ENCODE measurements around the gene CAPN3.
"Not testable (repeated sequence)": the region's sequence is repeated elsewhere in the genome, so short reads cannot be mapped to it uniquely, and the experiment has no call there.

CAPN3 gene

GRCh38 chr15:42359249-42359648, at the start of gene CAPN3:
Gene CAPN3 (plus strand): TSS chr15:42359501. CDS start chr15:42359806, 305 bp downstream.
- DNase-seq = no peak

DNA sequence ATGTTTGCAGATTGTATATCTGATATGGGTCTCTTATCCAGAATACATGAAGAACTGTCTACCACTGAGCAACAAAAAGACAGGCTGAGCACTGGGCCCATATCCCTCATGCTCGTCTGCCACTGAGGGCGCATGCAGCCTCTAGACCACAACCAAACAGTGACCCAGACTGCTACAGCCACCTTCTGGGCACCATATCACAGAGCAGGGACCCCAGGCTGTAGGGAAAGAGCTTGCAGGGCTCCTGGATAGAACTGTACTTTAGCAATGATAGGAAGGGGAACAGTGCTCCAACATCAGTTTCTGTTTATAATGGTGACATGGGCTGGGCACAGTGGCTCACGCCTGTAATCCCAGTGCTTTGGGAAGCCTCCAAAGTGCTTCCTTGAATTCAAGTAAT, 45.8 kb upstream of the CAPN3 start:
- DNase-seq = no peak

DNA sequence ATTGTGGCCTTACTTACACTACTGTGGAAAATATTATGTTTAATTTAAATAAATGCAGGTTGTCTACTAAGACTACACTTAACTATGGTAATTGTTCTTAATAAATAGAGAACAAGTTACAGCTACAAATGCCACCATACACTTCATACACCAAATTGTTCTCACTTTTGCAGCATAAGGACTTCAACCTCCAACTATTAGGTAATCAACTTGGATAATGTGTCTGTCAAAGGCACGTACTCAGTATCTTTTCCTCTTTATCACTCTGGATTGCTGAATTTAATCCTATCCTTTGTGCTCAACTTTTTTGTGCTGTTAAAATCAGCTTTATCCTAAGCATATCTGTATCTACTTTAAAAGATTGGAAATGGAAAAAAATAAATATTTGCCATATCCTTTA, 44.5 kb upstream of the CAPN3 start:
- no peak for DNase-seq

DNA sequence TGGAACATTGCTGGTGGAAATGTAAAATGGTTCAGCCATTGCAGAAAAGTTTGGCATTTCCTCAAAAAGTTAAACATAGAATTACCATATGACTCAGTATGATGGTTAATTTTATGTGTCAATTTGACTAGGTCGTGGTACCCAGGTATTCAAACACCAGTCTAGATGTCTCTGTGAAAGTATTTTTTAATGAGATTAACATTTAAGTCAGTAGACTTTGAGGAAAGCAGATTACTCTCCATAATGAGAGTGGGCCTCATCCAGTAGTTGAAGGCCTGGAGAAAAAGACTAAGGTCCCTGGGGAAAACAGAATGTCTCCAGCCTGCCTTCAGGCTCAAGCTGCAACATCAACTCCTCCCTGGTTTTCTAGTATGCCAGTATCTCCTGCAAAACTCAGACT, 43.8 kb upstream of the CAPN3 start:
- no peak for DNase-seq

DNA sequence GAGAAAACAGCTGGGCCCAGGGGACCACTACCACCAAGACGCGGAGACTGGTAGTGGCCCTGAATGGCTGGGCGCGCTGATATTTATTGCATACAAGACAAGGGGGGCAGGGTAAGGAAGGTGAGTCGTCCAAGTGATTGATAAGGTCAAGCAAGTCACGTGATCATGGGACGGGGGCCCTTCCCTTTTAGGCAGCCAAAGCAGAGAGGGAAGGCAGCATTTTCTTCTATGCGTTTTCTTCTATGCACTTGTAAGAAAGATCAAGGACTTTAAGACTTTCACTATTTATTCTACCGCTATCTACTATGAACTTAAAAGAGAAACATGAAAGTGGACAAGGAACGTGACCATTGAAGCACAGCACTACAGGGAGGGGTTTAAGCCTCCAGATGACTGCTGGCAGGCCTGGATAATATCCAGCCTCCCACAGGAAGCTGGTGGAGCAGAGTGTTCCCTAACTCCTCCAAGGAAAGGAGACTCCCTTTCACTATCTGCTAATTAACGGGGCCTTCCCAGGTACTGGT, 43.0 kb upstream of the CAPN3 start:
- not testable (repeated sequence) for DNase-seq

DNA sequence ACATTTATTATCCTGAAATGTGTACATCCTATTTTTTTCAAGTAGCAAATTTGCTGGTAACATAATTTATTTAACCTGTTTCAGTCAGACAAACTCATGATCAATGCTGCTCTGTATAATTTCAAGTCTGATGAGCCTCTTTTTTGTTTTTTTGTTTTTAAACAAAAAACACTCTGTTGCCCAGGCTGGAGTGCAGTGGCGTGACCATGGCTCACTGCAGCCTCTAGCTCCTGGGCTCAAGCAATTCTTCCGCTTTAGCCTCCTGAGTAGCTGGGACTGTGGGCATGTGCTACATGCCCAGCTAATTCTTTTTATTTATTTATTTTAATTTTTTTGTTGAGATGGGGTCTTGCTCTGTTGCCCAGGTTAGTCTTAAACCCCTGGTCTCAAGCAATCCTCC, 40.1 kb upstream of the CAPN3 start:
- DNase-seq = no peak

DNA sequence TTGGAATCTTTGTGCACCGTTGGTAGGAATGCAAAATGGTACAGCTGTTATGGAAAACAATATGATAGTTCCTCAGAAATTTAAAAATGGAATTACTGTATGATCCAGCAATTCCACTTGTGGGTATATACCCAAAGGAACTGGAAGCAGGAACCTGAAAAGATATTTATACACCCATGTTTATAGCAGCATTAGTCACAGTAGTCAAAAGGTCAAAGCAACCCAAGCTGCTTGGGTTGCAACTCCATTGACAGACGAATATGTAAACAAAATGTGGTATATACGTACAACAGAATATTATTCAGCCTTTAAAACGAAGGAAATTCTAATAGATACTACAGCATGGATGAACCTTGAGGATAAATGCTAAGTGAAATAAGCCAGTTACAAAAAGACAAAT, 35.0 kb upstream of the CAPN3 start:
- no peak for DNase-seq

DNA sequence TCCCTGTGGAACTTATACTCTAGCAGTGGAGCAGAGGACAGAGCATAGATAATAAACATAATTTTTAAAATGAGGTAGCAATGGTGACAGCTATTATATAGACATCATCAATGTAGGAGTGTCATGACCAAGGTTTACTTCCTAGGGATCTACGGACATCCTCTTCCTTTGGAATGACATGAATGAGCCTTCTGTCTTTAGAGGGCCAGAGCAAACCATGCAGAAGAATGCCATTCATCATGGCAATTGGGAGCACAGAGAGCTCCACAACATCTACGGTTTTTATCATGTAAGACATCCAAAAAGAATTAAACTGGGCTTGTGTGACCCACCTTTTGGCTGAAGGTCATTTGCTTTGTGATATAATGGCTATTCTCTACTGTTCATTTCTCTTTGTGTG, 30.1 kb upstream of the CAPN3 start:
- DNase-seq = no peak

DNA sequence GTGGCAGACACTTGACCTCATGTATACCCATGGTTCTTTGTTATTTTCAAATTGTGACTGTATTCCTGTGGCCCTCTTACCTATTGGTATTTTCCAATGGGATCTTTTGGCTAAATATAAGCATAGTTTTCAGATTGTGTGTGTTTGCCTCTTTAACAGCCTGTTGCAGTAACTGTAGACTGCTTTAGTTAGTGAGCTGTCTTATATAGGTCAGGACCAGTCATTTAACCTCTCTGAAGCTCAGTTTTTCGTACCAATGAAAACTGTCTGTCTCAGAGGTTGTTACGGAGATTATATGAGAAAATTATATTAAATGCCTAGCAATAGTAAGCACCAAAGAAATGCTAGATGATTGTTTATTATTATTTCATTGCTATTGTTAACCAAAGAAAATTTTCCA, 29.3 kb upstream of the CAPN3 start:
- no peak for DNase-seq

- DNase-seq = no peak
These were observed 28.1 kb upstream of the CAPN3 start for GRCh38 chr15:42331235-42331634.

- DNase-seq = no peak
These were observed 27.0 kb upstream of the CAPN3 start for GRCh38 chr15:42332331-42332730.

DNA sequence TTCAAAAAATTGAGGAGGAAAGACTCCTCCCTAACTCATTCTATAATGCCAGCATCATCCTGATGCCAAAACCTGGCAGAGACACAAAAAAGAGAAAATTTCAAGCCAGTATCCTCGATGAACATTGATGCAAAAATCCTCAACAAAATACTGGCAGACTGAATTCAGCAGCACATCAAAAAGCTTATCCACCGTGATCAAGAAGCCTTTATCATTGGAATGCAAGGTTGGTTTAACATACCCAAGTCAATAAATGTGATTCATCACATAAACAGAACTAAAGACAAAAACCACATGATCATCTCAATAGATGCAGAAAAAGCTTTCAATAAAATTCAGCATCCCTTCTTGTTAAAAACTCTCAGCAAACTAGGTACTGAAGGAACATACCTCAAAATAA, 24.2 kb upstream of the CAPN3 start:
- DNase-seq = no peak

- DNase-seq = not testable (repeated sequence)
These were observed 22.7 kb upstream of the CAPN3 start for GRCh38 chr15:42336650-42337049.

- not testable (repeated sequence) for DNase-seq
These were observed 22.2 kb upstream of the CAPN3 start for GRCh38 chr15:42337104-42337503.

DNA sequence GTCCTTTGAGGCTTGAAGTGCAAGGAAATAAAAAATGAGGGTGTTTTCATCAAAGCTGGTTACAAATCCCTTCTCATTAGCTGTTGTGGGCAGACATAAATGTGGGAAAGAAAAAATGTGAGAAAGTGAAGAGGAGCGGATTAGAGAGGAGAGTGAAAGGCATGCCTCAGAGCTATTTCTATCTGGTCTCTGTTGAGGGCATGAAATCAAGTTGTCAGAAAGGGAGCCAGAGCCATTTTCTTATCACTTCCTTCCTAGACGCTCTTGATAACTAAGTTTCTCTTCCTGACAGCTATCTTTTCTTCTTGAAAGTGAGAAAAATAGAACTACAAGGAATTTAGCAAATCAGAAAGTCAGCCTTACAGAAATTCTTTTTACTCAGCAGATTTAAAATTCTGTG, 20.8 kb upstream of the CAPN3 start:
- DNase-seq = no peak

DNA sequence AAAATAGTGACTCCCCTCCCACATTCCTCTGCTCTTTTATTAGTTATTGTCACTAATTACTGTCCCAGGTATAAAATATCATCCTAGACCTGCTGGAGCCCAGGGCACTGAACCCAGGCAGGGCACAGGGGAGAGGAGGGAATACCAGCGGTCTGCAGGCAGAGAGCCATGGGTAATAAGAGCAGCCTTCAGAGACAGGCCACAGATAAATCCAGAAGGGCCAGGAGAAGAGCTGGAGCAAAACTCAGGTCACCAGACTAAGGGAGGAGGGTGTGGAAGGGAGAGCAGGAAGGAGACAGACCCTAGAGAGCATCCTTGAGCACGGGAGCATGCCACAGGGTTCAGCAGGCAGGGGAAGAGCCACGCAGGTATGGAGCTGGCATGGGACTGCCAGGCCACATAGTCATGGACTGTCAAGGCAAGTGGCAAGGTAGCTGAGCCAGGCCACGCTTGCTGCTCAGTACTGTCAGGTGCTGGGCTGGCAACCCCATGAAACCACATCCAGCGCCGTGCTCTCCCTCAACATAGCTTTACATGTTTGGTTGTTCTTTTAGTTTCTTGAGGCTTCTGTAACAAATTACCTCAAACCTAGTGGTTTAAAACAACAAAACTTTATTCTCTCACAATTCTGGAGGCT, 15.6 kb upstream of the CAPN3 start:
- DNase-seq = no peak

DNA sequence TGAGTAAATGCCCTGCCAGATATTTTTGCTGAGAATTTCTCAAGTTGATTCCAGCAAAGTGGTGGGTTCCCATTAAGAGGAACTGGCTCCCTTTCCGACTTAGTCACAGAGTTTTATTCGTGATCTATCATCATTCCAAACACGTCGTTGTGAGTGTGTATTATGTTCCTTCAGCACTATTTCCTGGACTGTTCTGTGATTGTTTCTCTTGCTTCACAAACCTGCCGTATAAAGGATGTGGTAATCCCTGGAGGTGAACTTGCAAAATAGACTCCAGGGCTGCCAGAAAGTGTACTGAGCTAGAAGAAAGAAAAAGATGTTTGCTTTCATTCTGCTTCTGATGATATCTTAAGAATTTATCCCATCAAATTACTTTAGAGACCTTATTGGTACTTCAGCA, 14.5 kb upstream of the CAPN3 start:
- DNase-seq = no peak

DNA sequence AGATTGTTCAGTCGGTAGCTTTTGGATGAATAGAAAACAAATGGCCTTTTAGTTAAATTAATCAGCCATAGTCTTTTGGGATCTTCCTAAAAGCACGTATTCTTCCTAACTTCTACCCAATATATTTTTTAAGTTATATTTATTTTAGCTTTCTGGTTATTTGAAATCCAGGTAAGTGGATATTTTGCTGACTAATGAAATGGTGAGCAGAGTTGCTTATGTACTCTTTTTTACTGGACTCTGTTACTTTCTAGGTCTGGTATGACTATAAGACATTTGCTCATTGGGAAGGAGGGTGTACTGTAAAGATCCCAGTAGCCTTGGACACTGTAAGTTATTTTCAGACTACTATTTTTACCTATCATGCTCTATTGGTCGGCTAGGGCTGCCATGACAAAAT, 13.8 kb upstream of the CAPN3 start:
- no peak for DNase-seq

DNA sequence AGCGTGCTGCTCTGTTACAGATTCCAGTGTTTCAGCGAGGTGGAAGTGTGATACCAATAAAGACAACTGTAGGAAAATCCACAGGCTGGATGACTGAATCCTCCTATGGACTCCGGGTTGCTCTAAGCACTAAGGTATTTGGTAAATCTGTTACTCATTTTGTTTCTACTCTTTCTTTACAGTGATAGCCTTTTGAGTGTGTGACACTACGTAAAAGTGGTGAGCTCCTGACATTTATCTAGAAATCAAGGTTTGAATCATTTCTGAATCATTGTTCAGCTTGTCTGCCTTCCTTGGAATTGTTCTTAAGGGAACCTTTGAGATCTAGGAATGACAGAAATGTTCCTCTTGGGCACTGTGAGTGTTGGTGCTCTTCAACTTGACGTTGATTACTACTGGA, 11.2 kb upstream of the CAPN3 start:
- no peak for DNase-seq

DNA sequence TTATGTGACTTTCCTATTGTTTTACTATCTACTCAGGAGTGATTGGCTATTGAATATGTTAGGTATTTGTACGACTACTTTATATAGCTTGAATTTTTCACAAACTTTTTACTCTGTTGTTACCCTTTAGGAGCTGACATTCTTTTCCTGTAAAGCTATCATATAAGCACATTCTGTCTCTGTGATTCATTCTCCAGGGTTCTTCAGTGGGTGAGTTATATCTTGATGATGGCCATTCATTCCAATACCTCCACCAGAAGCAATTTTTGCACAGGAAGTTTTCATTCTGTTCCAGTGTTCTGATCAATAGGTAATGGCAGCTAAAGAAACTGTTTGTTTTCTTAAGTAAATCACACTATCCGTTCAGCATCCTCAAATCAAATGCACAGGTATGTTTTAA, 10.1 kb upstream of the CAPN3 start:
- DNase-seq = no peak

GRCh38 chr15:42352401-42352800, 6.9 kb upstream of the CAPN3 start:
- no peak for DNase-seq

- no peak for DNase-seq
These were observed 6.2 kb upstream of the CAPN3 start for GRCh38 chr15:42353061-42353460.

GRCh38 chr15:42354824-42355223, 4.5 kb upstream of the CAPN3 start:
- DNase-seq = no peak

DNA sequence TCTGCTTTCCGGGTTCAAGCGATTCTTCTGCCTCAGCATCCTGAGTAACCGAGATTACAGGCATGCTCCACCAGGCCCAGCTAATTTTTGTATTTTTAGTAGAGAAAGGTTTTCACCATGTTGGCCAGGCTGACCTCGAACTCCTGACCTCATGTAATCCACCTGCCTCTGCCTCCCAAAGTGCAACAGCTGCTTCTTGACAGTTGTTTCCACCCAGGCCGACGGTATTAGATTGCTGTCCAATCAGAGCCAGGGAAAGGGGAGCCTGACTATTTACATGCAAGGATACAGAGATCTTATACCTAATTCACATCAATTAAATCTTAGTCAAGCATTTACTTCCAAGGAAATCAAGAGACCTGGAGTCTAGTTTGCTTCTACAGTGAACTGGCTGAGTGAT, 4.0 kb upstream of the CAPN3 start:
- DNase-seq = no peak

GRCh38 chr15:42356851-42357250, 2.5 kb upstream of the CAPN3 start:
- DNase-seq = no peak

Measured in inflammatory macrophage treated with lipopolysaccharide for 1 hour (primary cell).